HG03039 (cell line): Measurements from ENCODE around the gene ZNF263.

ENCODE experiments used
- ATAC-seq: cut with Tn5 transposase; IDR thresholded peaks from one replicate; pipeline ENCODE4 v1.9.1; 2021; ENCODE audit warnings: mild to moderate bottlenecking, moderate library complexity; ENCODE audit not compliant: unreplicated experiment

The ZNF263 gene

GRCh38 chr16:3282730-3283542, at the start of gene ZNF263:
Gene ZNF263 (plus strand): TSS chr16:3283491. CDS start chr16:3283819, 328 bp downstream.
- ATAC-seq: peak; percentile 84

GRCh38 chr16:3234543-3234856, 48.8 kb upstream of the ZNF263 start:
- no peak for ATAC-seq

DNA sequence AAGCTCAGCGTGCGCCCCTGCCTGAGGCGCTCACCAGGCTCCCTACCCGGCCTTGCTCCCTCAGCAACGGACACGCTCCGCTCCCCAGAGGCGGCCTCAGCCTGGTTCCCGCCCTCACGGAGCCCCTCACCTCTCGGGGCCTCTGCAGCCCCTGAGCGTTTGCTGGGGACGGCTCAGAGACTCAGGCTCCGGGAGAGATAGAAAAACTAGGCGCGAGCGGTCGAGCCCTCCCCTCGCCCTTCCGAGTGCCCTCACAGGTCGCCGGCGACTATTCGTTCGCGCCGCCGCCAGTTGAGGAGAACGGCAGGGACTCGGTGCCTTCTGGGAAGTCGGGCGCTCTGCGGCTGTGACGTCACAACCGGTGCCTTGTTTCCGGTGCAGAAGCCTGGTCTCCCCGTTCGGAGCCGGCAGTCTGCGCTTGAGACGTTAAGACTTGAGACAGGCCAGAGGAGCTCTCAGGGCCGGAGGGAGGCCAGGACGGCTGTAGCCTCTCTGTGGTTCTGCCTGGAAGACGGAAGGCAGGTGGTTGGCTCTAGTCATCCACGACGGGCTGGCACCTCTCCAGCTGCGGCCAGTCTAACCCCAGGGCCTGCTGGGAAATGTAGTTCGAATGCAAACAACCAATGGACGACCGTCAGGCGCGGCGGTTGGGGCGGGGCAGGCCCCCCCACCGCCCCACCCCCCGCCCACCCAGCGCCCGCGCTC, 48.3 kb upstream of the ZNF263 start, which contains the start of gene ZNF200:
TSS of gene ZNF200 (minus strand) at position 302 of the 705 bp plus-strand sequence. CDS start 1,403 bp downstream, outside the sequence.
- peak; percentile 84 for ATAC-seq

DNA sequence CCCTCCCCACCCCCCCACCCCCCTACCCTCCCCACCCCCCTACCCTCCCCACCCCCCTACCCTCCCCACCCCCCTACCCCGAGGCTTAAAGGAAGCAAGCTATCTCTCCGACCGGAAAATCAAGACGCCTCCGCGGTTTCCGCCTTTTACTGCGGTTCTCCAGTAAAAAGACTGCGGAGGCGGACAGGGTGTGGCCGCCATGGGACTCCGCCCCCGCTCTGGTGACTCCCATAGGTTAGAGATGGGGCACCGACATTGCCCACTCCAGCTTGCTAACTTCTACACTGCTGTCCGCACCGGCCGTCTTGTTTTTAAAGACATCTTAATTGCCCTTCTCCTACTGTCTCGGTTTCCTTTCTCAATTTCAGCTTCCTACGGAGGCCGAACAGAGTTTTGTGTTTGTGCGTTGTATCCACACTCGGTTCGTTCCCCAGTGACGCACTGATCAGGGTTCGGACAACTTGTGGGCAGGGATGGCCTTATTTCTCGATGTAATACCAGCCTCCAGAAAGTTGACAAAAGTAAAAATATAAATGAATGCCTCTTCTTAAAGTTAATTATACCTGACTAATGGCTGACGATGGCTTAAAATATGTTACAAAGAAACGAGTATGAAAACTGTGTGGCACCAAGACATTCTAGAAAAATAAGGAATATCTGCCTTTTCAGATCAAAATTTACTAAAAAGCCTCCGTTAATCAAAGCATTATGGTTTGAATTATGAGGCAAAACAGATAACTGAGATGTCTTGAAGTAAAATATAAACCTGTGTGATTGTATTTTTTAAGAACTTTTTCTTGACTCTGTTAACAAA, 47.2 kb upstream of the ZNF263 start:
- ATAC-seq: no peak

DNA sequence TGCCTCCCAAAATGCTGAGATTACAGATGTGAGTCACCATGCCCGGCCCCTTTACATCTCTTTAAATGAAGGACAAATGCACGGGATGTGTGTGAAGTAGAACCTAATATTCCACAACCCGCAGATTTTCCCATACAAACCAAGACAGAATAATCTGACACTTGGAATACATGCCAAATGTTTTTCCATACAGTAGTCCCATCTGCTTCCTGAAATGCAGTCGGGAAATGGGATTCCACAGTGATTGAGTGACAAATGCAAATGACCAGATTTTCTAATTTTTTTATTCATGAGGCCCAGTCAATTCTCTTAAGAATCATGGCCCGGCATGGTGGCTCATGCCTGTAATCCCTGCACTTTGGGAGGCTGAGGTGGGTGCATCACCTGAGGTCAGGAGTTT, 41.5 kb upstream of the ZNF263 start:
- ATAC-seq: no peak

- ATAC-seq: no peak
Measured at GRCh38 chr16:3242709-3243108, 40.6 kb upstream of the ZNF263 start.

DNA sequence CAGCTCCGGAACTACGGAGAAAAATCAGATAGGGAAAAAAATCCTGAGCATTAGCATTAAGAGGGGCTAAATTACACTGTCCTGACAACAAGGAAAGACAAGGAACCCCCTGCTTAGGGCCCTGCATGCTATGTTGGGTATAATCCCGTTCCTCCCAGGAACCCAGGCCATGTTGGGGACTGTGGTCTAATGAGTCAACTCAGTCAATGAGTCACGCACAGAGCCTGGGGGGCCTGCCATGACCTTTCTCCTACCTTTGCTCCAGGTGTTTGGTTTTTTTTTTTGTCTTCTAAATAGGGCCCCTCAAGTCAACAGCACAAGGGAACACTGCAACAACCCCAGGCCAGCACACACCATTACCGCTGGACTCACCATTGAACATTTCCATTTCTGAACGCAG, 39.4 kb upstream of the ZNF263 start:
- no peak for ATAC-seq

GRCh38 chr16:3246002-3246401, 37.3 kb upstream of the ZNF263 start:
- no peak for ATAC-seq

DNA sequence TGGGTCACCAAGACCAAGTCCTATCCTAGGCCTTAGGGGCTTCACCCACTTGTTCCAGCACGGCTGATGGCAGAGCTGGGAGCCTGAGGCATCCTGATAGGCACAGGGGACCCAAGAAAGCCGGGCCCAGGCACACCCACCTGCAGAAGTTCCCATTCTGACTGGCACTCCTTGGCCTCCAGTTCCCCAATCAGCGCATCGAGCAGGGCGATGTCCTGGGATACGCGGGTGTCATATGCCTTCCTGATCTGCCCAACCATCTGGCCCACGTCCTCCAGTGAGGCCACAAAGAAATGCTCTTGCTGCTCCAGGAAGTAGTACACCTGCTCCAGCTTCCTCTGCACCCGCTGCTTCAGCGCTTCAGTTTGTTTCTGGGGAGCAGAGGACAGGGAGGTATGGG, 36.4 kb upstream of the ZNF263 start:
- no peak for ATAC-seq

- no peak for ATAC-seq
Measured at GRCh38 chr16:3248596-3248995, 34.7 kb upstream of the ZNF263 start.

DNA sequence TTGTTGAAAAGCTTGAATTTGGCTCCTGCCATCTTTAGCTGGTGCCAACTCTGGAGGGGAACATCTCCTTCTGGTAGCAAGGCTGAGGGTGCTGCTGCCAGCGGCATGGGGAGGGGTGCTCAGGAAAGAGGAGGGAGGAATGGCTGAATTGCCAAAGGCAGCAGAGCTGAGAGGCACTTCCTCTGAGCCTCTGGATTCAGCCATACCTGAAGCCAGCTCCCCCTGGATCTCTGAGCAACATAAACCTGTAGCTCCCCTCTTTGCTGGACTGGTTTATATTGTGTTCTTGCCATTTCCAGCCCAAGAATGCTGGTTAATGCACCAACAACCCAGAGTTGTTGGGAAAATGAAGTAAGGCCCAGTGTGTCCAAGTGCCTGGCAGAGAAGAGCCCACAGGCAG, 34.3 kb upstream of the ZNF263 start:
- ATAC-seq: no peak

DNA sequence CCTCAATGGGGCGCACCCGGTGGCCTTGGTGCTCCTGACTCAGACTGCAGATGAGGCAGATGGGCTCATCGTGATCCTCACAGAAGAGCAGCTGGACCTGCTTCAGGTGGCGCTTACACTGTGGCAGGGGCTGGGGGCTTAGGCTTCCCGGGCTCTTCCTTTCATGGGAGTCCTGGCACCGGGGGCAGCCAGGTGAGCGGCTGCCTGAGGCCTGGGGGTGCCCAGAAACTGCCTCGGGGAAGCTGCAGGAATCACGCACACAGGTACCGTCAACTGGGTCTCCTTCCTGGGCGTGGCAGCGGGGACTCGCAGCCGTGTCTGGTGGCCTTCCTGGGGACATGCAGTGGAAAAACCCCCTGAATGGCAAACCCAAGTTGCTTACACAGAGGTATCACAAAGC, 33.8 kb upstream of the ZNF263 start:
- no peak for ATAC-seq

DNA sequence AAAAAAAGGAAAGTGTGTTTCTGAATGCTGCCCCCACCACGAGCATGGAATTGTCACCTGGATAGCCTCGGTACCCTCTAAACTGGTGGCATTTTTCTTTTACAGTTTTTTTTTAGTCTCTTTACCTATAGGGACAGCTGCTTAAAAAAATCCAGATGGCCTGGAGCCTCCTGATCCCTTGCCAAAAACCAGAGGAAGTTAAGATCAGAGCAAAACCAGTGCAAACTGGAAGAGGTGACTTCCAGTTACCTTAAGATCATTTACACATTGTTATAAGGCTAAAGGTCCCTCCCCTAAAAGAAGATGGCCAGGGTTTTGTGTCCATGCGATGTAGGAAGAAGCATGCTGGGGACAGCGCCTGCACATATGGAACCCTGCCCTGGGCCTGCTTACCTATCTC, 30.3 kb upstream of the ZNF263 start:
- ATAC-seq: no peak

- no peak for ATAC-seq
Measured at GRCh38 chr16:3254309-3254708, 29.0 kb upstream of the ZNF263 start.

- no peak for ATAC-seq
Measured at GRCh38 chr16:3256146-3256865, 27.0 kb upstream of the ZNF263 start, which contains the start of gene MEFV. Gene MEFV (minus strand): TSS chr16:3256633. CDS start chr16:3256587, 46 bp downstream.

DNA sequence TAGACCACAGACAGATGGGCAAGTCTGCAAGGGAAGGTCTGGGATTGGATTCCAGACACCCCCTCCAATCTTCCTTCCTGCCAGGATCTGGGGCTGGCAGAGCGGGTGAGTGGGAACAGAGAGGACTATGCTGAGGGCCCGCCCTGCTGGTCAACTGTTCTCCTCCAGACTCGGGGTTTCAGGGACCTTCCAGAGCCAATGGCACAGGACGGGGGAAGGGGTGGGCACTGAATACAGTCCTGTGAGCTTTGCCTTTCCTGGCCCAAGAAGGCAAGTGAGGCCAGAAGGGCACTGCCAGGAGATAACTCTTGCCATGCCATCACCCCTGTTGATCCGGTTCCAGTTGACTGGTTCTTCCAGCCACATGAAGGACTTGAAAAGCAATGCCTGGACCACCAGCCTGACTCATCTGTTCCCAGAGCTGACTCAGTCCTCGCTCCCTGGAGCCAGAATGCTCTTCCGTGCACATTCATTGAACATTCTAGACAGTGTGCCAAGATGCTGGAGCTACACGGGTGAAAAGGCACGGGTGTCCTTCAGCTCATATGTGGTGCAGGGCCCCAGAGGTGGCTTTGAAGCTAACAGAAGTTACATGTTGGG, 26.3 kb upstream of the ZNF263 start:
- ATAC-seq: no peak

GRCh38 chr16:3259836-3260235, 23.5 kb upstream of the ZNF263 start:
- ATAC-seq: no peak

DNA sequence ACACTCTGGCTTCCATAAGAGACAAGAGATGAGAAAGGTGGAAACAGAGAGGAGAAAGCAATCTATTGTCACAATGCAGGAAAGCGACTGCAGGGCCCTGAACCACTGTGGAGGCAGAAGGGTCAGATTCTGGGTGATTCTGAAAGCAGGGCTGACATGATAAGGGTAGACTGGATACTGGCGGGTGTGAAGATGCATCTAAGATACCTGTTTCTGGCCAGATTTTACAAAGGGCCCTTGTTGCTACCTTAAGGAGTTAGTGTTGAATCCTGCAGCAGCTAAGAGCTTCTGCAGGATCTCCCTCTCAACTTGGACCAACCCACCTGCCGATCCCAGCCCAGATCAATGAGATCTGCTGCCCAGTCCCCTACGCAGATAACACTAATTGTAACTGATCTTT, 20.8 kb upstream of the ZNF263 start:
- no peak for ATAC-seq

- ATAC-seq: peak; percentile 72
Measured at GRCh38 chr16:3264137-3265036, 18.9 kb upstream of the ZNF263 start.
